Measurements from ENCODE around the gene SPATA4.
A peak's percentile ranks its signal among the peaks of the same experiment; 100 is the strongest.
"Not testable (repeated sequence)": the region's sequence is repeated elsewhere in the genome, so short reads cannot be mapped to it uniquely, and the experiment has no call there.

Gene SPATA4

DNA sequence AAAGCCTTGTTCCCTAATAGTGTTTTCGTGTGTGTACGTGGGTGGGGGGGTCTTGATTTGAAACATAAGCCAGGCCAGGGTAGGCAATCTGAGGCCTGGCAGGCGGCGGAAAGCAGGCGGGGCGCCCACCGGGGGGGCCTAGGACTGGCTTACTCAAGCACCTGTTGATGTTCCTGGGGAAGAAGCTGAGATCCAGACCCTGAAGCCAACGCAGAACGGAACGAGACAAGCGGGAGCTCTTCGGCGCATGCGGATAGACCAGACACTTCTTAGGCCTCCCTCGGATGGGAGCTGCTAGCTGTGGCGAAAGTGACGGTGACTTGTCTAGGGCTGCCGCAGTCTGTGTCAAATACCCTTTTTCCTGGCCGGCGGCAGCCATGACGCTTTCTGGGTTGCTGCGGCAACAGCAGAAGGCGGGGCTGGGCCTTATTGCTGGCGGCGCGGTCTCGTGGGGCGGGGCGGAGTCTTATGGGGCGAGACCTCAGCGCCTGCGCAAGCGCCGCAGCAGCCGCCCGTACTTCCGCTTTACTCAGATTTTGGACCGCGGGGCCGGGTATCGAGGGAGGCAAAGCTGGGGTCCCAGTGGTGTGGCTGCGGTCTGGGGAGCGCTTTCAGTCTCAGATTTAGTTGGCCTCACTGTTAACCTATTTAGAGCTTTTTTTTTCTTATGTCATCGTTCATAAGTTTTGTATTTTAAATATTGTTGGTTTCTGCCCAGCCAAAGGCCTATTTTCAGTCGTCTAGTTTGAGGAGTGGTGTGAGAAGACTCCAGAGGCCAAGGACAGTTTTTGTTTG, at the start of gene SPATA4:
SPATA4 (minus strand) TSS at position 402 of the 795 bp plus-strand sequence; CDS start at position 379, 23 bp downstream.
- peak; percentile 95 for DNase-seq

GRCh38 chr4:176242764-176243347, 47.5 kb upstream of the SPATA4 start:
- no peak for DNase-seq

DNA sequence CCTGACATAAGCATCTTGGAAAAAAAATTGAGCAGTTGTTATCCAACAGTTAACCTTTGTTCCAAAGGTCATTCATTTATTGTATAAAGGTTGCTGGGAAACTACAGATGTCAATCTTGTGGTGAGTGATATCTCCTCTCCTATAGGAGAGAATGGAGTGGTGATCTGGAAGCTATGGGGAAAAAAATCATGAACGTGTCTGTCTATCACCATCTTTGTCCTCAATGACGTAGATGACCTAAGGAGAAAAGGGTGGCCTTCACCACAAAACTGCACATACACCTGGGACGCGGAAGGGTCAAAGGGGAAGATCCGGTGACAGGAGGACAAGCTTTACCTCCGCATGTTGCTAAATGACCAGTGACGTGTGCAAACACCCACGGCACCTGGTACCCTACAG, 46.3 kb upstream of the SPATA4 start:
- no peak for DNase-seq

- peak; percentile 75 for DNase-seq
These were observed 43.4 kb upstream of the SPATA4 start for GRCh38 chr4:176238826-176239225.

- no peak for DNase-seq
These were observed 42.8 kb upstream of the SPATA4 start for GRCh38 chr4:176238157-176238610.

GRCh38 chr4:176236946-176237345, 41.6 kb upstream of the SPATA4 start:
- DNase-seq, result peak; percentile 89

DNA sequence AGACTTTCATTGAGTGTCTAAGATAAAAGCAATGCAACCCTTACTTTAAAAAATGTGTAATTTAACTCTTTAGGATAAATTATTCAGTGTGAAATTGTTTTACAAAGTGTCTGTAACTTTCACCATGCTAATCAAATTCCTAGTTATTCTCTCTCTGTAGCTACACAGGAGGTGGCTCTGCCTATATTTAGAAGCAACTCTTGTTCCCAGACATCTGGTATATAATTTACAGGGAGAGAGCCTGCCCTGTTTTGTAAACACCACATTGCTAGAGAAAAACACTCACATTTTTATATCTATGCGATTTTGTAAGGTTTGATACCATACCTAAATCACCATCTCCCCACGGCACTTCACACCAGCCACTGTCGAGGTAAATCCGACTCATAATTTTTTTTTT, 35.5 kb upstream of the SPATA4 start:
- DNase-seq, result no peak

- no peak for DNase-seq
These were observed 34.3 kb upstream of the SPATA4 start for GRCh38 chr4:176229645-176230044.

DNA sequence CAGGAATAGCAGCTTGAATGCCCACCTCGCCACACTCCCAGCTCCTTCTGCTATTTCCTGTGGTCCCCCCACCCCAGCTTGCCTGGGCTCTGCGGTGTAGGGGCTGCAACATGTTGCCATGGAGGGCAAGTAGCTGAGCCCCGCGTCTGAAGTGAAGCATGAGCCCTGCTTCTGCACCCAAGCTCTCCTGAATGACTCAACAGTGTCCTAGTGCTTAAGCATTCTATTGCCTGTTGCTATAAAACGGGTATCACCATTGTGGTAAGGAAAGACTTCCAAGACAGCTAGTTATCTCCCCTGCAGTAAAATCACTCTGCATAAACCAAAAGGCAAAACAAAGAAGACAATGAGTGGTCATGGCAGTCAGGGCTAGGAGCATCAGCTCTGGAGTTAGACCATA, 31.4 kb upstream of the SPATA4 start:
- no peak for DNase-seq

DNA sequence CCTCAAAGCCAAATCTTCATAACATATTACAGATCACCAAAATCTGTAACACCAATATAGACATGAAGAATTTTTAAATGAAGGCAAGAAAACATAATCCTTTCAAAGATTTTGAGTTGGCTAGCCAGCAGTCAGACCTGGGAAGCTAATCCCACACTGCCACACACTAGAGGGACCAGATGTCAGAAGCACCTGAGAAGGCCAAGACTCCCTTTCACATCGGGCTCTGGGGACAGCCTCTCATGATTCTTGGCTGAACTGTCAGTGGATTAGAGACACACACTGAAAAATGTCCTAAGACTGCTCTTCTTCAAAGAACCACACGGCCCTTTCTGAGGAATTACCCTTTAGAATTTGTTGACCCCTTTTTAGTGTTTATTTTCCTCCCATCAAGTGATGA, 28.2 kb upstream of the SPATA4 start:
- no peak for DNase-seq

DNA sequence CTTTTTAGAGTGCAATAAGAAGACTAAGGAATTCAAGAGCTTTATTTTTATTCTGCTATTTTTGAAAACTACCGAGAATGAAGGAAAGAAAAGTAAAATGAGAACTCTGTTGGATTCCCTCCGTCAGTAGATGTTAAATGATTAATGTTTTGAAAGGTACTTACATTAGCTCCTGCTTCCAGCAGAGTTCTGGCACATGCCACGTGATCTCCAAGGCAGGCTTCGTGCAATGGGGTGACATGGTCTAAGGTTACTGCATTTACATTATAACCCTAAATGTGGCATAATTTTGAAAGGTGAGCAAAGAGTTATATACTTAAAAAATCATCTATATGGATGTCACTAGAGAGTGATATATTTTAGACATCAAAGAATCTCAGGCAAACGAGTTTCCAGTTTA, 26.8 kb upstream of the SPATA4 start:
- DNase-seq, result no peak

- no peak for DNase-seq
These were observed 22.1 kb upstream of the SPATA4 start for GRCh38 chr4:176217510-176217909.

GRCh38 chr4:176212351-176212750, 17.0 kb upstream of the SPATA4 start:
- not testable (repeated sequence) for DNase-seq

- no peak for DNase-seq
These were observed 15.4 kb upstream of the SPATA4 start for GRCh38 chr4:176210579-176211296.

GRCh38 chr4:176210101-176210500, 14.7 kb upstream of the SPATA4 start:
- DNase-seq, result no peak

- no peak for DNase-seq
These were observed 14.2 kb upstream of the SPATA4 start for GRCh38 chr4:176209535-176209934.

DNA sequence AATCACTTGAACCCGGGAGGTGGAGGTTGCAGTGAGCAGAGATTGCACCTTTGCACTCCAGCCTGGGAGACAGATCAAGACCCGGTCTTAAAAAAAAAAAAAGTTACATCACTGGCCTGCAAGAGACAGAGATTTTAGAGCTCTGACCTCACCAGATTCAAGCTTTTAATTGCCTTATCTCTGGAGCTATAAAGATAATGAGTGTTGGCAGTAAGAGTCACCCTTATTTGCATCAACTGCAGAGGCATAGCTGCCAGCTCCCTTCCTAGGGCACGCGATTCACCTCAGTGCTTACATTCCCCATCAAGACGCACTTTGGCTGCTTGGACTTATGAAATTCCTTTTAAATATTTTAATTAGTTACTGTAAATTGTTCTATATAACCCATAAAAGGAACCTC, 12.5 kb upstream of the SPATA4 start:
- DNase-seq, result no peak

DNA sequence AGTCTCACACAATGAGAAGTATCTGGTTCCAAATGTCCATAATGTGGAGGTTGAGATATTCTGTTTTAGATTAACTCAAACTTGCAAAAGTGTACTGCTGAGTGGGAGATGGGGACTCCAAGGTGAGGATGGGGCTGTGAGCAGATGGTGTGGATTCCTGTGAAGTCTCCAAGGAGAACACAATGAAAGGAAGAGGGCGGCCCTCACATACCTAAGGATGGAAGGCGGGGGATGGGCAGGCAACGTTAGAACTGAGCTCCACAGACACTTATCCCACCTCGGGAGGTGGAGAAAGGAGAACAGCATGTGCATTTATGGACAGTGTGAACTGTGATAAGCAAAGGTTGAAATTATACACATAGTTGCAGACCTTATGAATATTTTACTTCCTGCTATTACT, 9.9 kb upstream of the SPATA4 start:
- no peak for DNase-seq

DNA sequence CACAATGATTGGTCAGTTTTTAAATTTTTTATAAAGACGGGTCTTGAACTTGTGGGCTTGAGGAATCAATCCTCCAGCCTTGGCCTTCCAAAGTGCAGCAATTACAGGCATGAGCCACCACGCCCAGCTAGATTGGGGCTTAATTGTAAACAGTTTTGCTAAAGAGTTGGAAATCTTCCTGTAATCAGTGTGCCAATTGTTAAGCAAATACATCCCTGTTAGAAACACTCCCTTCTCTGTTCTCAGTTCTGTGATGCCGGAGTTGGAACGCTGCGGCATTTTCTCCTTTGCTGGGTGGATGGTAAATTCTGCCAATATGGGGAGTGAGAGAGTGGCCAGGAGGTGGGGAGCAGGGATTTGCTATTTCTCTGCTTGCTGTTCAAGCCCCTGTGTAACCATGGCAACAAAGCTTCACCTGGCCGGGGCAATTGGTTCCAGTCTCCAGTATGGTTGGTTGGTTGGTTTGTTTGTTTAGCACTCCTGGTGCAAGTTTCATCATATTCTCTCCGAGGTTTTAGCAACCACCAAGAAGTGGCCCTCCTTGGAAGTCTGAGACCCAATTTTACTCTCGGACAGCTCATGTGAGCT, 3.0 kb upstream of the SPATA4 start:
- peak; percentile 86 for DNase-seq

DNA sequence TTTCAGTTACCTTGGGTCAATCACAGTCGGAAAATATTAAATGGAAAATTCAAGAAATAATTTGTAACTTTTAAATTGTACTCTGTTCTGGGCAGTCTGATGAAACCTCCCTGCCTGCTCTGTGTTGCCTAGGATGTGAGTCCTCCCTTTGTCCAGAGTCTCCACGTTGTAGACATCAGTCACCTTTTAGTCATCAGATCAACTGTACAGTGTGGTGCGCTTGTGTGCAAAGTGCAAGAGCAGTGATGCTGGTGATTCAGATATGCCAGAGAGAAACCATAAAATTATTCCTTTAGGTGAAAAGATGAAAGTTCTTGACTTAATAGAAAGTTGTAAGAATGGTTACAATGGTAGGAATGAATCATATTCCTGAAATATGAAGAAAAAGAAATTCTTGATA, 1.4 kb downstream of the SPATA4 start:
- DNase-seq, result no peak

DNA sequence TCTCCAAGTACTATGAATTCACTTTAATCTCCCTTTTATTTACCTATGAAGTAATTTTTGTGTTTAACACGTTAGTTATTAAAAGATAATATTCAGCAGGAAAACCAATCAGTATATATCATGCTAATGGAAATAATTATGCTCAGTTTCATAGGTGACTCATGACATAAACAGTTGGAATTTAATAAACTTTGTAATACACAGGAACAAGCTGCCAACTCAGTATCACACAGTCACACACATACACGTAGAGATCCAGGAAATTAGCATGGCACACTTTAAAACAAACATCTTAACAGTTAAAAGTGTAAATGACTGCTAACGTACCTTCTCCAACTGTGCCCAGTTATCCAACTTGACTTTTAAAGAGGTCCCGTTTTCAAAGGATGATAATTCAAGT, 2.3 kb downstream of the SPATA4 start:
- no peak for DNase-seq

- peak; percentile 78 for DNase-seq
These were observed 3.4 kb downstream of the SPATA4 start for GRCh38 chr4:176191974-176192373.

Measured in DMS53 (cell line).